ENCODE measurements around the gene BMP6. TPM values are rescaled to one million over a fixed set of nuclear protein-coding genes. Genes with fewer than 3 reads are reported as not detected.

The BMP6 gene
- total RNA-seq, 1 donor from 2014 or later = not detected

GRCh38 chr6:7818257-7819214 is 92.6 kb downstream of the BMP6 start:
- H3K4me1 Mint-ChIP-seq (ENCODE audit: unreplicated experiment) = no peaks in the 10 kb centered on the region
- no peak overlapping the region for H3K27ac Mint-ChIP-seq (ENCODE audit: unreplicated experiment)
- no peak for DNase-seq (ENCODE audit: extremely low spot score, unreplicated experiment)
- H3K9me3 Mint-ChIP-seq (ENCODE audit: unreplicated experiment) = no peaks in the 10 kb centered on the region
- peaks cover 2% of the 10 kb centered on the region for H3K27me3 Mint-ChIP-seq (ENCODE audit: unreplicated experiment)
- TF ChIP-seq CTCF (IDR thresholded peaks at IDR 0.05) = no peak
- no peak overlapping the region for H3K4me3 Mint-ChIP-seq (ENCODE audit: unreplicated experiment)
- no peaks in the 10 kb centered on the region for H3K36me3 Mint-ChIP-seq (ENCODE audit: unreplicated experiment)

GRCh38 chr6:7819431-7820015 is 93.6 kb downstream of the BMP6 start:
- H3K4me3 Mint-ChIP-seq (ENCODE audit: unreplicated experiment) = no peak overlapping the region
- DNase-seq (ENCODE audit: extremely low spot score, unreplicated experiment) = no peak
- no peak overlapping the region for H3K27ac Mint-ChIP-seq (ENCODE audit: unreplicated experiment)

GRCh38 chr6:7820288-7820835 is 94.5 kb downstream of the BMP6 start:
- H3K4me1 Mint-ChIP-seq (ENCODE audit: unreplicated experiment) = no peaks in the 10 kb centered on the region
- DNase-seq (ENCODE audit: extremely low spot score, unreplicated experiment) = no peak
- no peaks in the 10 kb centered on the region for H3K27me3 Mint-ChIP-seq (ENCODE audit: unreplicated experiment)
- no peaks in the 10 kb centered on the region for H3K9me3 Mint-ChIP-seq (ENCODE audit: unreplicated experiment)
- no peak for TF ChIP-seq CTCF (IDR thresholded peaks at IDR 0.05)
- no peak overlapping the region for H3K27ac Mint-ChIP-seq (ENCODE audit: unreplicated experiment)
- no peak overlapping the region for H3K4me3 Mint-ChIP-seq (ENCODE audit: unreplicated experiment)
- H3K36me3 Mint-ChIP-seq (ENCODE audit: unreplicated experiment) = no peaks in the 10 kb centered on the region

More at GRCh38 chr6:7819431-7820015, 93.6 kb downstream of the BMP6 start:
- no peaks in the 10 kb centered on the region for H3K27me3 Mint-ChIP-seq (ENCODE audit: unreplicated experiment)
- no peak for TF ChIP-seq CTCF (IDR thresholded peaks at IDR 0.05)
- H3K9me3 Mint-ChIP-seq (ENCODE audit: unreplicated experiment) = no peaks in the 10 kb centered on the region
- no peaks in the 10 kb centered on the region for H3K4me1 Mint-ChIP-seq (ENCODE audit: unreplicated experiment)
- no peaks in the 10 kb centered on the region for H3K36me3 Mint-ChIP-seq (ENCODE audit: unreplicated experiment)

GRCh38 chr6:7821426-7821825 is 95.5 kb downstream of the BMP6 start:
- no peaks in the 10 kb centered on the region for H3K9me3 Mint-ChIP-seq (ENCODE audit: unreplicated experiment)
- no peak for DNase-seq (ENCODE audit: extremely low spot score, unreplicated experiment)
- no peaks in the 10 kb centered on the region for H3K36me3 Mint-ChIP-seq (ENCODE audit: unreplicated experiment)
- H3K27ac Mint-ChIP-seq (ENCODE audit: unreplicated experiment) = no peak overlapping the region
- no peaks in the 10 kb centered on the region for H3K27me3 Mint-ChIP-seq (ENCODE audit: unreplicated experiment)
- TF ChIP-seq CTCF (IDR thresholded peaks at IDR 0.05) = no peak
- no peaks in the 10 kb centered on the region for H3K4me1 Mint-ChIP-seq (ENCODE audit: unreplicated experiment)
- H3K4me3 Mint-ChIP-seq (ENCODE audit: unreplicated experiment) = no peak overlapping the region

- no peak for TF ChIP-seq CTCF (IDR thresholded peaks at IDR 0.05)
- no peak for DNase-seq (ENCODE audit: extremely low spot score, unreplicated experiment)
- Mint-ChIP-seq H3K9me3 (ENCODE audit: unreplicated experiment) (no peaks in the 10 kb centered on the region), H3K27ac (ENCODE audit: unreplicated experiment) (no peak overlapping the region), H3K4me1 (ENCODE audit: unreplicated experiment) (peaks cover 2% of the 10 kb centered on the region), H3K27me3 (ENCODE audit: unreplicated experiment) (no peaks in the 10 kb centered on the region), H3K4me3 (ENCODE audit: unreplicated experiment) (no peak overlapping the region), H3K36me3 (ENCODE audit: unreplicated experiment) (no peaks in the 10 kb centered on the region)
These were observed 97.7 kb downstream of the BMP6 start for GRCh38 chr6:7823552-7823951.
